Measurements from ENCODE around the gene DIAPH2. TPM values are rescaled to one million over a fixed set of nuclear protein-coding genes. Genes with fewer than 3 reads are reported as not detected.

The DIAPH2 gene
- total and polyA plus RNA-seq, 2 donors (not counting 1 experiment from before 2014, with no cell fraction given): 16.8 to 18.5 TPM

GRCh38 chrX:97429101-97429500, 744.5 kb downstream of the DIAPH2 start:
- no peaks in the 10 kb centered on the region for H3K9me3 ChIP-seq (ENCODE audit: control insufficient read depth, insufficient read depth, low read depth, low read length)
- no peak overlapping the region for H3K4me2 ChIP-seq (ENCODE audit: extremely low read depth, insufficient read depth, low read length)
- H3K27ac ChIP-seq (ENCODE audit: insufficient read depth, low read length): no peak overlapping the region
- no peaks in the 10 kb centered on the region for H3K27me3 ChIP-seq (ENCODE audit: control insufficient read depth, insufficient read depth, low read length)
- no peak for DNase-seq (ENCODE audit: low read depth in 2 of 2)
- H2AFZ ChIP-seq (ENCODE audit: low read length): no peak overlapping the region
- no peak for TF ChIP-seq EZH2 (IDR thresholded peaks at IDR 0.05; ENCODE audit: low read length, missing control alignments)
- TF ChIP-seq CTCF (conservative IDR thresholded peaks at IDR 0.05 in 1 of 2, IDR thresholded peaks at IDR 0.05 in 1 of 2; ENCODE audit: low read depth in 1 of 2, low read length in 2 of 2): no peak
- H3K4me3 ChIP-seq (replicated peaks in 1 of 4; ENCODE audit: control extremely low read depth in 1 of 4, insufficient read depth in 1 of 4, low read depth in 3 of 4, low read length in 4 of 4): no peak overlapping the region
- no peaks in the 10 kb centered on the region for H3K36me3 ChIP-seq (ENCODE audit: control insufficient read depth, insufficient read depth, low read length)
- H3K4me1 ChIP-seq (ENCODE audit: control insufficient read depth, extremely low read depth, insufficient read depth, low read length): no peaks in the 10 kb centered on the region
- H3K9ac ChIP-seq (ENCODE audit: insufficient read depth, low read length): no peak overlapping the region
- no peaks in the 10 kb centered on the region for H3K79me2 ChIP-seq (ENCODE audit: control insufficient read depth, insufficient read depth, low read length)
- no peaks in the 10 kb centered on the region for H4K20me1 ChIP-seq (ENCODE audit: control insufficient read depth, extremely low read depth, insufficient read depth, low read length)

- TF ChIP-seq CTCF (conservative IDR thresholded peaks at IDR 0.05 in 1 of 2, IDR thresholded peaks at IDR 0.05 in 1 of 2; ENCODE audit: low read depth in 1 of 2, low read length in 2 of 2): no peak
- no peak for TF ChIP-seq EZH2 (IDR thresholded peaks at IDR 0.05; ENCODE audit: low read length, missing control alignments)
- no peaks in the 10 kb centered on the region for H3K9me3 ChIP-seq (ENCODE audit: control insufficient read depth, insufficient read depth, low read depth, low read length)
Measured at GRCh38 chrX:97431281-97431680, 746.6 kb downstream of the DIAPH2 start.

GRCh38 chrX:97446298-97446882, 761.7 kb downstream of the DIAPH2 start:
- no peaks in the 10 kb centered on the region for H3K79me2 ChIP-seq (ENCODE audit: control insufficient read depth, insufficient read depth, low read length)
- H3K4me2 ChIP-seq (ENCODE audit: extremely low read depth, insufficient read depth, low read length): no peak overlapping the region
- H3K36me3 ChIP-seq (ENCODE audit: control insufficient read depth, insufficient read depth, low read length): no peaks in the 10 kb centered on the region
- no peak overlapping the region for H2AFZ ChIP-seq (ENCODE audit: low read length)
- H3K4me3 ChIP-seq (replicated peaks in 1 of 4; ENCODE audit: control extremely low read depth in 1 of 4, insufficient read depth in 1 of 4, low read depth in 3 of 4, low read length in 4 of 4): no peak overlapping the region
- TF ChIP-seq CTCF (conservative IDR thresholded peaks at IDR 0.05 in 1 of 2, IDR thresholded peaks at IDR 0.05 in 1 of 2; ENCODE audit: low read depth in 1 of 2, low read length in 2 of 2): no peak
- no peak for TF ChIP-seq EZH2 (IDR thresholded peaks at IDR 0.05; ENCODE audit: low read length, missing control alignments)
- no peaks in the 10 kb centered on the region for H4K20me1 ChIP-seq (ENCODE audit: control insufficient read depth, extremely low read depth, insufficient read depth, low read length)
- H3K9me3 ChIP-seq (ENCODE audit: control insufficient read depth, insufficient read depth, low read depth, low read length): no peaks in the 10 kb centered on the region
- no peaks in the 10 kb centered on the region for H3K27me3 ChIP-seq (ENCODE audit: control insufficient read depth, insufficient read depth, low read length)
- DNase-seq (ENCODE audit: low read depth in 2 of 2): peak; percentile 5 to 12
- no peak overlapping the region for H3K9ac ChIP-seq (ENCODE audit: insufficient read depth, low read length)
- H3K4me1 ChIP-seq (ENCODE audit: control insufficient read depth, extremely low read depth, insufficient read depth, low read length): no peaks in the 10 kb centered on the region
- H3K27ac ChIP-seq (ENCODE audit: insufficient read depth, low read length): no peak overlapping the region

More at GRCh38 chrX:97431281-97431680, 746.6 kb downstream of the DIAPH2 start:
- Histone ChIP-seq H3K27ac (ENCODE audit: insufficient read depth, low read length) (no peak overlapping the region), H3K27me3 (ENCODE audit: control insufficient read depth, insufficient read depth, low read length) (no peaks in the 10 kb centered on the region), H4K20me1 (ENCODE audit: control insufficient read depth, extremely low read depth, insufficient read depth, low read length) (no peaks in the 10 kb centered on the region), H2AFZ (ENCODE audit: low read length) (no peak overlapping the region), H3K4me2 (ENCODE audit: extremely low read depth, insufficient read depth, low read length) (no peak overlapping the region), H3K4me1 (ENCODE audit: control insufficient read depth, extremely low read depth, insufficient read depth, low read length) (no peaks in the 10 kb centered on the region), H3K4me3 (replicated peaks in 1 of 4; ENCODE audit: control extremely low read depth in 1 of 4, insufficient read depth in 1 of 4, low read depth in 3 of 4, low read length in 4 of 4) (no peak overlapping the region), H3K79me2 (ENCODE audit: control insufficient read depth, insufficient read depth, low read length) (no peaks in the 10 kb centered on the region), H3K9ac (ENCODE audit: insufficient read depth, low read length) (no peak overlapping the region), H3K36me3 (ENCODE audit: control insufficient read depth, insufficient read depth, low read length) (no peaks in the 10 kb centered on the region)
- DNase-seq (ENCODE audit: low read depth in 2 of 2): no peak

All from fibroblast of lung (primary cell).